Measurements from ENCODE around the gene TSPAN9.

TSPAN9 gene

GRCh38 chr12:3101309-3102024 lies 24.3 kb downstream of the TSPAN9 start:
- DNase-seq, result peak; percentile 47

GRCh38 chr12:3102771-3103410 lies 25.7 kb downstream of the TSPAN9 start:
- no peak for DNase-seq

GRCh38 chr12:3103806-3104205 lies 26.6 kb downstream of the TSPAN9 start:
- no peak for DNase-seq

- no peak for DNase-seq
Measured at GRCh38 chr12:3105690-3106479, 28.7 kb downstream of the TSPAN9 start.

- DNase-seq, result no peak
Measured at GRCh38 chr12:3106579-3106978, 29.4 kb downstream of the TSPAN9 start.

GRCh38 chr12:3107071-3107583 lies 29.9 kb downstream of the TSPAN9 start:
- peak; percentile 89 for DNase-seq

GRCh38 chr12:3107954-3108353 lies 30.8 kb downstream of the TSPAN9 start:
- no peak for DNase-seq

- DNase-seq, result no peak
Measured at GRCh38 chr12:3110578-3110977, 33.4 kb downstream of the TSPAN9 start.

GRCh38 chr12:3113671-3114325 lies 36.6 kb downstream of the TSPAN9 start:
- DNase-seq, result no peak

- no peak for DNase-seq
Measured at GRCh38 chr12:3114671-3115070, 37.5 kb downstream of the TSPAN9 start.

- DNase-seq, result no peak
Measured at GRCh38 chr12:3115078-3115477, 37.9 kb downstream of the TSPAN9 start.

- DNase-seq, result no peak
Measured at GRCh38 chr12:3116106-3116844, 39.1 kb downstream of the TSPAN9 start.

GRCh38 chr12:3117144-3117581 lies 40.0 kb downstream of the TSPAN9 start:
- DNase-seq, result peak; percentile 68

- DNase-seq, result peak; percentile 85
Measured at GRCh38 chr12:3117591-3118015, 40.4 kb downstream of the TSPAN9 start.

- DNase-seq, result no peak
Measured at GRCh38 chr12:3119192-3119755, 42.1 kb downstream of the TSPAN9 start.

- peak; percentile 60 for DNase-seq
Measured at GRCh38 chr12:3119756-3120601, 42.8 kb downstream of the TSPAN9 start.

- no peak for DNase-seq
Measured at GRCh38 chr12:3120701-3121100, 43.5 kb downstream of the TSPAN9 start.

GRCh38 chr12:3122841-3123678 lies 45.9 kb downstream of the TSPAN9 start:
- peak; percentile 56 for DNase-seq

- no peak for DNase-seq
Measured at GRCh38 chr12:3123729-3124128, 46.5 kb downstream of the TSPAN9 start.

- DNase-seq, result no peak
Measured at GRCh38 chr12:3124917-3125316, 47.7 kb downstream of the TSPAN9 start.
